HG03280 (cell line): ENCODE data around the gene CDK5RAP3.
A peak's percentile ranks its signal among the peaks of the same experiment; 100 is the strongest.

Experiments used
- ATAC-seq: cut with Tn5 transposase; IDR thresholded peaks from one replicate; pipeline ENCODE4 v1.9.1; 2021; ENCODE audit warnings: mild to moderate bottlenecking, moderate library complexity; ENCODE audit not compliant: unreplicated experiment

The CDK5RAP3 gene

DNA sequence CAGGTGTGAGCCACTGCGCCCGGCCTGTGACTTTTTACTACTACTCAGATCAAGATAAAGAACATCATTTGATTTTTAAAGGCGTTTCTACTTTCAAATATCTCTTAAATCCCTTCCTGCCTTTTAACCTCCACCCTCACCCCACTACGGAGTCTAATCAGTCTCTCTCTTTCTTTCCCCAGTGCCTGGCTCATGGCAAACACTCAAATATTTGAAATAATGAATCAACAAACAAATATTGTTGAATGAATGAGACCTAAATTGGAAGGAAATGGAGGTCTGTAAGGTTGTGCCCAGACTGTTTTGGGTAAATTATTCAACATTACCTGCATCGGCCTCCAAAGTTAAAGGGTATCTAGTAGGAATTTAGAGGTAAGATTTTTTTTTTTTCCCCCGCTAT, 52.0 kb downstream of the CDK5RAP3 start:
- ATAC-seq: no peak

DNA sequence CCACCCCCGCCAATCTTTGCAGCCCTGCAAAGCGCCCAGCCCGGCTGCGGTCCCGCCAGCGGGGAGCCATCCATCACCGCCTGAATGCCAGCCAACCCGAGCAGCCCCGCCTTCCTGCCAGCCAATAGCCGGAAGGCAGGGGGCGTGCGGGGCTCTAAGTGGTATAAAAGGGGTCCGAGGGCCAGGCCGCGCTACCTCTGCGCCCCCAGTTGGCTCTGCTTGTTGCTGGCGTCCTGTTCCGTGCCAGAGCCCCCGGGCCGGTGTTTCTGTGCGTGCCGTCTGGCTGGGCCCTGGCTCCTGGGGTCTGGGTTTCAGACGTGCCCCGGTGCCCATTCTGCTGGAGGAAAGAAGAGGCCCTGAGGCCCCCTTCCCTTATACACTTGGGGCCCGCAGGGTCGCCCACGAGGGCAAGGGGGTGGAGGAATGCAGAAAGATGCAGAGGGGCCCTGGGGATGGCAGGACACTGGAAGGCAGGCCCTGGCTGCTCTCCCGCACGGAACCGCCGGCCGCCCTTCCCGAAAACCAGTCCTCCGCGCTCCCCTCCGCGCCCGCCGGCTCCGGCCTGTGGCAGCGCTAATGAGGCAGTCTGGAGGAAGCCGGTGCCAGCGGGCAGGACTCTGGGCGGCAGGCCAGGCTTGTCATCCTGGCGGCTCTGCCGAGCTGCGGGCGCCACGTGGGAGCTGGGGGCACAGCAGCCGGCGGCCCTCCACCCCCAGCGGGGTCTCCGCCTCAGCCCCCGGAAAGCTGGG, 52.7 kb downstream of the CDK5RAP3 start:
- no peak for ATAC-seq

- ATAC-seq: peak; percentile 6
Observed at GRCh38 chr17:48024149-48025039, 53.5 kb downstream of the CDK5RAP3 start.

- ATAC-seq: peak; percentile 88
Observed at GRCh38 chr17:48025040-48025903, 54.4 kb downstream of the CDK5RAP3 start.

DNA sequence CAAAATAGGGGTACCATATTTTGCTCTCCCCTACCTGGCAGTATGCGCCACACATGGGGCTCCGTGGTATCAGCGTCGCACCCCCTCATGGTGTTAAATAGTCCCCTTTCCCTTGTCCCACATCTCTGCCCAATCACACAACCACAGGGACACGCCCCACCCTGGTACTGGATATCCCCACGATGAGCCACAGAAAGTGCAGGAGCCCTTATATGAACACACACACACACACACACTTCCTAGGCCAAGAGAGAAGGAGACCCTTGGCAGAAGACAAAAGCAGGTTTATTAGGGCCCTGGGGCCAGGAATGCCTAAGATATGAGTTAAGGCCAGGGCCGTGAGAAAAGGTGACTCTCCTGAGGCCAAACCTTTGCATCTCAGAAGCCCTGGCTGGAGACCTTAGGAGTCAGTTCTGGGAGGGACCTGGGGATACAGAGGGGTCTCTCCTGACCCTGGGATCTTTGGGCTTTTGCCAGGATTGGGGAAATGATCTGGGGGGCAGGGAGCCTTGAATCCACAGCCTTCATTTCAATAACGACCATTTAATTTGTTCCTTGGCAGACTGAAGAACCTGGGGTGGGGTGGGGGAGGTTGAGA, 55.1 kb downstream of the CDK5RAP3 start:
- ATAC-seq: no peak

GRCh38 chr17:48026502-48027321, 55.8 kb downstream of the CDK5RAP3 start:
- ATAC-seq: no peak

DNA sequence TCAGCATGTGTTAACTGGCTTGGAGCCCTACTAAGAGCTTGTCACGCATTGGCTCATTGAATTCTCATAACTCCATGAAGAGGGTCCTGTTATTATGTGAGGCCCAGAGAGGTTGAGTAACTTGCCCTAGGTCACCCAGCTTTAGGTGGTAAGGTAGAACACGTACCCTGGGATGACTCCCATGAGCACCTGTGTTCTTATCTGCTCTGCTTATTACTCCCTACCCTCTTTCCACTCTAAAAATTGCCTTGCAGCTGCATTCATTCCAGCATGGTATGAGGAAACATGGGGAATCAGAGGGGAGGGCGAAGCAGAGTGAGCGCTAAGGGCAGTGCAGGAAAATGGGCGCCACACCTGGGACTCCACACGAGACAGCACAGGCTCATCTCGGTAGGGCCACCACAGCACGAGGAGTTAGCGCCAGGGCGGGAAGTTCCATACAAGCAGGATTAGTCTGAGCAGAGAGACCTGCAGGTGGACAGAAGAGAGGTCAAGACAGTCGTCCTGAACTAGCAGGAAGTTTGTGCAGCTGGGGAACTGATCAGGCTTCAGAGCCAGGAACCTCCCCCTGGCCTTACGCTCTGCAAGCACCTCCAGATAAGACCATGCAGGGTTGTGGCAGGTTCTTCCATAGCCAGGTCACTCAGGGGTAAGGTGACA, 56.5 kb downstream of the CDK5RAP3 start:
- ATAC-seq: no peak

DNA sequence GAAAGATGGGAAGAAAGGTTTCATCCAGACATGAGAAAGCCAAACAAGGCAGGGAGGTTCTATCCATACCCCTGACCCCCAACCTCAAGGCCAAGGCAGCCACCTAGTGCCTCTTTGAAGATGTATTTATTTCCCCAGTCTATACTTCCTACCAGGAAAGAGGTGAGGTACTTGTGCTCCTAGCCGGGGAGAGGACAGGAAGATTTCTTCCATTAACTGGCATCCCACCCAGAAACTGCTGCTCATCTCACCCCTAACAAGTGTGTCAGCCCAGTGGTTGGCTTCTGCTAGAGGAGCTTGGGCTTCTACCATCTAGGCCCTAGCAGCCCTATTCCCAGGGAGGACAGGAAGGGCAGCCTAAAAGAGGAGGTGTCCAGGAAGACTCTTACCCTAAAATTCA, 57.8 kb downstream of the CDK5RAP3 start:
- ATAC-seq: no peak

- no peak for ATAC-seq
Observed at GRCh38 chr17:48030531-48030930, 59.6 kb downstream of the CDK5RAP3 start.
